Measurements from ENCODE around the gene SSH2.

DNA sequence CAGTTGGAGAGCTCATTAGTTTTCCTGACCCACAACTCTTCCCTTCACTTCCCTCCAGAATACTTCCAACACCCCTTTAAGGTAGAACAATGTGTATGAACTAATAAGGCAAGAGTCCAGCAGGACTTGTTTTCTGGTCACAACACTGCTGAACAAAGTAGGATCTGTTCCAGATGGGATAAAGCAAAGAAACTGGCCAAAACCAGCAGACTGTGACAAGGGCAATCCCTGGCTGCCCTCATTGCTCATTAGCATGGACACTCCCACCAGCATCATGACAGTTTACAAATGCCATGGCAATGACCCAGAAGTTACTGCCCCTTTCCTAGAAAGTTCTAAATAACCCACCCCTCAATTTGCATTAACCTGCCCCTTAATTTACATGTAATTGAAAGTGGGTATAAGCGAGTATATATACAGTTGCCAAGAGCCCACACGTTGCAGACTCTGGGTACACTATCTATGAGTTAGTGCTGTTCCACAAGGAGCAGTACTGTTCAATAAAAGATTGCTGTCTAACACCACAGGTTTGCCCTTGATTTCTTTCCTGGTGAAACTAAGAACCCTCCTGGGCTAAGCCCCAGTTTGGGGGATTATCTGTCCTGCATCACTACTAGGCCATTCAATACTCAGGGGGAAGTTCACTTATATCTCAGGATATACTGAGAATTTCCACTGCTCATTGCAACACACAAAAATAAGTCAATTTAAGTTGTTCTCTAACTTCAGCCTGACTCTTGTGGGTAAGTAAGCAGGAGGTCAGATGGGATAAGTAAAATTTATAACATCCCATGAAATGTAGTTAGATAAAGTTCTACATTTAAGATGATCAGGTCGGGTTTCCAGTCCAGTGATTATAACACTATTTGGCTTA, 82.3 kb downstream of the SSH2 start:
- TF ChIP-seq, protein P1, sequence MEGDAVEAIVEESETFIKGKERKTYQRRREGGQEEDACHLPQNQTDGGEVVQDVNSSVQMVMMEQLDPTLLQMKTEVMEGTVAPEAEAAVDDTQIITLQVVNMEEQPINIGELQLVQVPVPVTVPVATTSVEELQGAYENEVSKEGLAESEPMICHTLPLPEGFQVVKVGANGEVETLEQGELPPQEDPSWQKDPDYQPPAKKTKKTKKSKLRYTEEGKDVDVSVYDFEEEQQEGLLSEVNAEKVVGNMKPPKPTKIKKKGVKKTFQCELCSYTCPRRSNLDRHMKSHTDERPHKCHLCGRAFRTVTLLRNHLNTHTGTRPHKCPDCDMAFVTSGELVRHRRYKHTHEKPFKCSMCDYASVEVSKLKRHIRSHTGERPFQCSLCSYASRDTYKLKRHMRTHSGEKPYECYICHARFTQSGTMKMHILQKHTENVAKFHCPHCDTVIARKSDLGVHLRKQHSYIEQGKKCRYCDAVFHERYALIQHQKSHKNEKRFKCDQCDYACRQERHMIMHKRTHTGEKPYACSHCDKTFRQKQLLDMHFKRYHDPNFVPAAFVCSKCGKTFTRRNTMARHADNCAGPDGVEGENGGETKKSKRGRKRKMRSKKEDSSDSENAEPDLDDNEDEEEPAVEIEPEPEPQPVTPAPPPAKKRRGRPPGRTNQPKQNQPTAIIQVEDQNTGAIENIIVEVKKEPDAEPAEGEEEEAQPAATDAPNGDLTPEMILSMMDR (IDR thresholded peaks at IDR 0.05; ENCODE audit: poor library complexity): no peak
- TF ChIP-seq EZH2 (IDR thresholded peaks at IDR 0.05; ENCODE audit: borderline replicate concordance): no peak
- TF ChIP-seq EZH2phosphoT487 (IDR thresholded peaks at IDR 0.05; ENCODE audit: low read depth, severe bottlenecking, unreplicated experiment): no peak
